ENCODE measurements around the gene FUBP3. TPM values are rescaled to one million over a fixed set of nuclear protein-coding genes. Genes with fewer than 3 reads are reported as not detected.
A peak's percentile ranks its signal among the peaks of the same experiment; 100 is the strongest.

FUBP3 gene
- polyA plus RNA-seq, 2 of the 4 experiments (the other 2 are of a cell fraction) = 43.5 to 67.7 TPM

- Histone ChIP-seq H3K27ac (no peak overlapping the region), H3K4me3 (no peak overlapping the region), H3K4me1 (no peaks in the 10 kb centered on the region), H3K4me2 (no peak overlapping the region), H3K9me3 (no peaks in the 10 kb centered on the region)
- ChIA-PET POLR2A (no interaction called here), CTCF (interaction anchor here (3.3 to 5.5 kb wide), 3 partner anchors 8 to 161 kb away, joined by 18 to 30 read pairs (median 23); no protein-coding TSS in a partner anchor)
- ATAC-seq (no peak), DNase-seq (ENCODE audit: low read depth in 1 of 2, low spot score in 1 of 2) (no peak), FAIRE-seq (no peak)
- 98% methylated on average over 10 of the region's 10 CpGs for WGBS (ENCODE audit: missing lambda C conversion rate)
- TF ChIP-seq FOSL2 (IDR thresholded peaks at IDR 0.05) = no peak
- TF ChIP-seq FOSL2 (CRISPR knock-in tag; IDR thresholded peaks at IDR 0.05) = no peak
- no peak for TF ChIP-seq RARB (CRISPR knock-in tag; IDR thresholded peaks at IDR 0.05)
Observed at GRCh38 chr9:130623466-130623865, 44.1 kb downstream of the FUBP3 start.

- ChIA-PET CTCF (interaction anchor here (0.7 to 5.5 kb wide), 5 partner anchors 9 to 162 kb away, joined by 3 to 30 read pairs (median 18); no protein-coding TSS in a partner anchor), POLR2A (no interaction called here)
- peak; percentile 58 to 61; a peak in 3 of 6 replicates for ATAC-seq
- Histone ChIP-seq H3K4me2 (no peak overlapping the region), H3K4me3 (no peak overlapping the region), H3K27ac (no peak overlapping the region), H3K4me1 (no peaks in the 10 kb centered on the region), H3K9me3 (no peaks in the 10 kb centered on the region)
- no peak for DNase-seq (ENCODE audit: low read depth in 1 of 2, low spot score in 1 of 2)
- FAIRE-seq = no peak
- 84% methylated on average over 4 of the region's 4 CpGs for WGBS (ENCODE audit: missing lambda C conversion rate)
- peak; percentile 80 for TF ChIP-seq MAFK (IDR thresholded peaks at IDR 0.05; ENCODE audit: partially characterized antibody)
- no peak for TF ChIP-seq JUNB (IDR thresholded peaks at IDR 0.05)
Observed at GRCh38 chr9:130624154-130624553, 44.8 kb downstream of the FUBP3 start.

GRCh38 chr9:130626249-130626996, 47.0 kb downstream of the FUBP3 start:
- 90% methylated on average over 20 of the region's 21 CpGs for WGBS (ENCODE audit: missing lambda C conversion rate)
- CTCF ChIA-PET = interaction anchor here (0.7 to 5.5 kb wide), 5 partner anchors 11 to 165 kb away, joined by 3 to 23 read pairs (median 12); no protein-coding TSS in a partner anchor
- H3K9me3 ChIP-seq = no peaks in the 10 kb centered on the region
- no peak overlapping the region for H3K27ac ChIP-seq
- TF ChIP-seq SREBF2 (IDR thresholded peaks at IDR 0.05) = no peak
- TF ChIP-seq USF2 (IDR thresholded peaks at IDR 0.05) = no peak
- TF ChIP-seq RNF2 (IDR thresholded peaks at IDR 0.05; ENCODE audit: borderline replicate concordance, low read depth) = no peak
- TF ChIP-seq BCL3 (IDR thresholded peaks at IDR 0.05) = no peak
- TF ChIP-seq TP53 (CRISPR knock-in tag; IDR thresholded peaks at IDR 0.05) = no peak
- no peak for TF ChIP-seq GATA3 (IDR thresholded peaks at IDR 0.05; ENCODE audit: borderline replicate concordance)
- no peak for TF ChIP-seq HDAC2 (IDR thresholded peaks at IDR 0.05)
- TF ChIP-seq POLR2AphosphoS2 (conservative IDR thresholded peaks at IDR 0.05; ENCODE audit: low read length) = no peak
- TF ChIP-seq POLR2A (IDR thresholded peaks at IDR 0.05; ENCODE audit: low read length) = no peak
- no peak for TF ChIP-seq PHF8 (IDR thresholded peaks at IDR 0.05; ENCODE audit: borderline replicate concordance, low read depth)
- no peak for TF ChIP-seq HOXB13 (CRISPR knock-in tag; IDR thresholded peaks at IDR 0.05; ENCODE audit: low read depth)
- TF ChIP-seq MAZ (IDR thresholded peaks at IDR 0.05; ENCODE audit: borderline replicate concordance, low read depth, low read length) = no peak
- H3K4me3 ChIP-seq = no peak overlapping the region
- POLR2A ChIA-PET = interaction anchor here (0.7 kb wide), 1 partner anchor 9 kb away, joined by 3 read pairs; no protein-coding TSS in a partner anchor
- FAIRE-seq = no peak
- no peak overlapping the region for H3K4me2 ChIP-seq
- DNase-seq (ENCODE audit: low read depth in 1 of 2, low spot score in 1 of 2) = peak in 1 of 2 experiments; percentile 32
- no peaks in the 10 kb centered on the region for H3K4me1 ChIP-seq
- ATAC-seq = peak; percentile 49 to 61; a peak in 4 of 6 replicates

- FAIRE-seq = no peak
- 96% methylated on average over 10 of the region's 10 CpGs for WGBS (ENCODE audit: missing lambda C conversion rate)
Observed at GRCh38 chr9:130627051-130627450, 47.7 kb downstream of the FUBP3 start.

More at GRCh38 chr9:130627051-130627450, 47.7 kb downstream of the FUBP3 start:
- ChIA-PET CTCF (interaction anchor here (0.6 to 5.5 kb wide), 5 partner anchors 9 to 166 kb away, joined by 3 to 23 read pairs (median 12); no protein-coding TSS in a partner anchor), POLR2A (interaction anchor here (0.7 kb wide), 1 partner anchor 8 kb away, joined by 3 read pairs; no protein-coding TSS in a partner anchor)
- ATAC-seq (no peak), DNase-seq (ENCODE audit: low read depth in 1 of 2, low spot score in 1 of 2) (no peak)
- Histone ChIP-seq H3K4me2 (no peak overlapping the region), H3K9me3 (no peaks in the 10 kb centered on the region), H3K4me3 (no peak overlapping the region), H3K27ac (no peak overlapping the region), H3K4me1 (no peaks in the 10 kb centered on the region)
- TF ChIP-seq HOXA7 (CRISPR knock-in tag; IDR thresholded peaks at IDR 0.05) (no peak), KDM1A (IDR thresholded peaks at IDR 0.05; ENCODE audit: low read depth) (no peak), HES2 (IDR thresholded peaks at IDR 0.05) (no peak), RAD21 (conservative IDR thresholded peaks at IDR 0.05 in 1 of 2, IDR thresholded peaks at IDR 0.05 in 1 of 2) (no peak), JUN (IDR thresholded peaks at IDR 0.05) (no peak), HDAC2 (IDR thresholded peaks at IDR 0.05) (no peak), BCL3 (IDR thresholded peaks at IDR 0.05) (no peak), NPAS2 (CRISPR knock-in tag; IDR thresholded peaks at IDR 0.05; ENCODE audit: borderline replicate concordance) (no peak)

All from A549 (cell line).